ENCODE data around the gene MB21D2. TPM values are rescaled to one million over a fixed set of nuclear protein-coding genes. Genes with fewer than 3 reads are reported as not detected.

The MB21D2 gene
- total RNA-seq, 1 donor from 2014 or later: 8.9 TPM

DNA sequence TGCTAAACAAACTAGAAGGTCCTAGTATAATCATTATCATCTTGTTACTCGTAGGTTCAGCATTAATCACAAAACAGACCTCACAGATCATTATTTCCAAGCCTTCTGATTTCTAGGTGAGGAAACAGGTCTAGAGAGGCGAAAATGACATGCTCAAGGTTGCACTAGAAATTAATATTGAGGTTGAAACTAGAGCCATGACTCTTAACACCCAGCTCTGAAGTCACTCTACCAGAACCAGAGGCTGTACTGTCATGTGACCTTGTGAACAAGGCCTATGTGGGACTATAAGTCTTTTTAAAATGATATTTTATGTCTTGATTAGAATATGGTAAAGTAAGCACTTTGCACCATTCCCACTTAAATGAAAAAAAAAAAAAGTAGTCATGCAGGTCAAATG, 166.5 kb downstream of the MB21D2 start:
- no peak for TF ChIP-seq CTCF (IDR thresholded peaks at IDR 0.05)
- DNase-seq (ENCODE audit: low spot score): no peak
- H3K4me1 Mint-ChIP-seq (ENCODE audit: low read depth): no peaks in the 10 kb centered on the region
- no peaks in the 10 kb centered on the region for H3K9me3 Mint-ChIP-seq (ENCODE audit: low read depth)
- H3K27me3 Mint-ChIP-seq (ENCODE audit: low read depth): peaks cover 2% of the 10 kb centered on the region
- no peaks in the 10 kb centered on the region for H3K36me3 Mint-ChIP-seq (ENCODE audit: low read depth)
- H3K27ac Mint-ChIP-seq (ENCODE audit: unreplicated experiment): no peak overlapping the region
- no peak overlapping the region for H3K4me3 Mint-ChIP-seq (ENCODE audit: unreplicated experiment)

GRCh38 chr3:192750201-192750600, 167.5 kb downstream of the MB21D2 start:
- H3K4me3 Mint-ChIP-seq (ENCODE audit: unreplicated experiment): no peak overlapping the region
- no peaks in the 10 kb centered on the region for H3K4me1 Mint-ChIP-seq (ENCODE audit: low read depth)
- no peaks in the 10 kb centered on the region for H3K36me3 Mint-ChIP-seq (ENCODE audit: low read depth)
- TF ChIP-seq CTCF (IDR thresholded peaks at IDR 0.05): no peak
- peaks cover 2% of the 10 kb centered on the region for H3K27me3 Mint-ChIP-seq (ENCODE audit: low read depth)
- H3K9me3 Mint-ChIP-seq (ENCODE audit: low read depth): no peaks in the 10 kb centered on the region
- DNase-seq (ENCODE audit: low spot score): no peak
- H3K27ac Mint-ChIP-seq (ENCODE audit: unreplicated experiment): no peak overlapping the region

GRCh38 chr3:192747746-192748145, 169.9 kb downstream of the MB21D2 start:
- no peak overlapping the region for H3K27ac Mint-ChIP-seq (ENCODE audit: unreplicated experiment)
- H3K4me1 Mint-ChIP-seq (ENCODE audit: low read depth): no peaks in the 10 kb centered on the region
- H3K36me3 Mint-ChIP-seq (ENCODE audit: low read depth): no peaks in the 10 kb centered on the region
- no peaks in the 10 kb centered on the region for H3K9me3 Mint-ChIP-seq (ENCODE audit: low read depth)
- H3K27me3 Mint-ChIP-seq (ENCODE audit: low read depth): peaks cover 2% of the 10 kb centered on the region
- H3K4me3 Mint-ChIP-seq (ENCODE audit: unreplicated experiment): no peak overlapping the region
- TF ChIP-seq CTCF (IDR thresholded peaks at IDR 0.05): no peak
- no peak for DNase-seq (ENCODE audit: low spot score)

- no peak for TF ChIP-seq CTCF (IDR thresholded peaks at IDR 0.05)
- Mint-ChIP-seq H3K9me3 (ENCODE audit: low read depth) (no peaks in the 10 kb centered on the region), H3K27me3 (ENCODE audit: low read depth) (peaks cover 2% of the 10 kb centered on the region), H3K4me1 (ENCODE audit: low read depth) (no peaks in the 10 kb centered on the region), H3K36me3 (ENCODE audit: low read depth) (no peaks in the 10 kb centered on the region), H3K4me3 (ENCODE audit: unreplicated experiment) (no peak overlapping the region), H3K27ac (ENCODE audit: unreplicated experiment) (no peak overlapping the region)
- DNase-seq (ENCODE audit: low spot score): no peak
Observed at GRCh38 chr3:192747145-192747544, 170.5 kb downstream of the MB21D2 start.

Other genes with a start within 250 kb of the MB21D2 start
- 0.15 TPM in 1 of 3 replicates, not detected in the others for gene FGF12, start 190.3 kb downstream of the MB21D2 start, total RNA-seq

All from chondrocyte (in vitro differentiated cells).